Ectodermal cell (in vitro differentiated cells): Measurements from ENCODE around the gene MCTP1.

Source experiments
- H3K27ac ChIP-seq: 2 replicates; pipeline ENCODE4 v1.7.0; 2013; ENCODE audit warnings: mild to moderate bottlenecking, low read depth, low read length; ENCODE audit not compliant: insufficient read depth, poor library complexity, severe bottlenecking
- H3K27me3 ChIP-seq: 2 replicates; pipeline ENCODE4 v1.7.0; 2013; ENCODE audit warnings: mild to moderate bottlenecking, low read length; ENCODE audit not compliant: insufficient read depth, control insufficient read depth, poor library complexity, severe bottlenecking
- H3K36me3 ChIP-seq: one replicate; pipeline ENCODE4 v1.7.0; 2013; ENCODE audit warnings: low read length; ENCODE audit not compliant: control insufficient read depth, insufficient read depth
- H3K4me1 ChIP-seq: one replicate; pipeline ENCODE4 v1.7.0; 2013; ENCODE audit warnings: low read length; ENCODE audit not compliant: control insufficient read depth, insufficient read depth
- H3K4me3 ChIP-seq: 2 replicates; pipeline ENCODE4 v1.7.0; 2013; ENCODE audit warnings: low read depth, low read length, control low read depth; ENCODE audit not compliant: insufficient read depth
- H3K9me3 ChIP-seq: 2 replicates; pipeline ENCODE4 v1.7.0; 2013; ENCODE audit warnings: mild to moderate bottlenecking, low read length, moderate library complexity; ENCODE audit not compliant: control insufficient read depth
- WGBS, 2 experiments: methylation state at CpG; one replicate each; pipeline ENCODE4 v1.1.7; 2013; ENCODE audit warnings: missing lambda C conversion rate in 2 of 2; 5-methylcytosine and 5-hydroxymethylcytosine counted together

MCTP1 gene

GRCh38 chr5:94884311-94884710 lies 400.6 kb downstream of the MCTP1 start:
- H3K9me3 ChIP-seq = no peaks in the 10 kb centered on the region
- H3K4me3 ChIP-seq = no peak overlapping the region
- no peaks in the 10 kb centered on the region for H3K4me1 ChIP-seq
- 68 to 71% methylated on average over 9 of the region's 9 CpGs for WGBS, 2 experiments
- H3K27me3 ChIP-seq = no peaks in the 10 kb centered on the region
- H3K27ac ChIP-seq = no peak overlapping the region
- H3K36me3 ChIP-seq = no peaks in the 10 kb centered on the region

- H3K27me3 ChIP-seq = no peaks in the 10 kb centered on the region
- H3K4me1 ChIP-seq = peaks cover 9% of the 10 kb centered on the region
- no peaks in the 10 kb centered on the region for H3K36me3 ChIP-seq
- H3K9me3 ChIP-seq = no peaks in the 10 kb centered on the region
- WGBS, 2 experiments = 73 to 83% methylated on average over 3 to 4 of the region's 4 CpGs
- no peak overlapping the region for H3K27ac ChIP-seq
- no peak overlapping the region for H3K4me3 ChIP-seq
These were observed 412.4 kb downstream of the MCTP1 start for GRCh38 chr5:94872526-94872925.

- Histone ChIP-seq H3K27ac (no peak overlapping the region), H3K27me3 (no peaks in the 10 kb centered on the region), H3K9me3 (no peaks in the 10 kb centered on the region), H3K4me1 (peaks cover 15% of the 10 kb centered on the region), H3K4me3 (no peak overlapping the region), H3K36me3 (no peaks in the 10 kb centered on the region)
- whole genome bisulfite sequencing, 2 experiments = 75 to 82% methylated on average over 12 to 13 of the region's 13 CpGs
These were observed 414.2 kb downstream of the MCTP1 start for GRCh38 chr5:94870511-94871183.

- Histone ChIP-seq H3K27ac (no peak overlapping the region), H3K27me3 (no peaks in the 10 kb centered on the region), H3K4me3 (no peak overlapping the region), H3K4me1 (peaks cover 15% of the 10 kb centered on the region), H3K36me3 (no peaks in the 10 kb centered on the region), H3K9me3 (no peaks in the 10 kb centered on the region)
- 96 to 97% methylated on average over 2 to 3 of the region's 4 CpGs for WGBS, 2 experiments
These were observed 415.0 kb downstream of the MCTP1 start for GRCh38 chr5:94869921-94870320.

- no peak overlapping the region for H3K27ac ChIP-seq
- no peaks in the 10 kb centered on the region for H3K27me3 ChIP-seq
- H3K4me3 ChIP-seq = no peak overlapping the region
- peaks cover 15% of the 10 kb centered on the region for H3K4me1 ChIP-seq
- no peaks in the 10 kb centered on the region for H3K36me3 ChIP-seq
- 16 to 38% methylated on average over 2 to 3 of the region's 3 CpGs for WGBS, 2 experiments
- H3K9me3 ChIP-seq = no peaks in the 10 kb centered on the region
These were observed 420.9 kb downstream of the MCTP1 start for GRCh38 chr5:94863951-94864350.

- no peaks in the 10 kb centered on the region for H3K9me3 ChIP-seq
- H3K27me3 ChIP-seq = no peaks in the 10 kb centered on the region
- no peak overlapping the region for H3K4me3 ChIP-seq
- 87 to 100% methylated on average over 1 to 2 of the region's 2 CpGs for WGBS, 2 experiments
- H3K4me1 ChIP-seq = no peaks in the 10 kb centered on the region
- H3K27ac ChIP-seq = no peak overlapping the region
- H3K36me3 ChIP-seq = no peaks in the 10 kb centered on the region
These were observed 427.8 kb downstream of the MCTP1 start for GRCh38 chr5:94857111-94857510.

GRCh38 chr5:94856257-94856800 lies 428.6 kb downstream of the MCTP1 start:
- H3K4me1 ChIP-seq = no peaks in the 10 kb centered on the region
- no peak overlapping the region for H3K27ac ChIP-seq
- H3K36me3 ChIP-seq = no peaks in the 10 kb centered on the region
- H3K4me3 ChIP-seq = no peak overlapping the region
- H3K9me3 ChIP-seq = no peaks in the 10 kb centered on the region
- WGBS, 2 experiments = 87 to 95% methylated on average over 2 to 3 of the region's 3 CpGs
- no peaks in the 10 kb centered on the region for H3K27me3 ChIP-seq

- Histone ChIP-seq H3K4me1 (no peaks in the 10 kb centered on the region), H3K27ac (no peak overlapping the region), H3K4me3 (no peak overlapping the region), H3K9me3 (no peaks in the 10 kb centered on the region), H3K36me3 (no peaks in the 10 kb centered on the region), H3K27me3 (no peaks in the 10 kb centered on the region)
- WGBS, 2 experiments = 50 to 68% methylated on average over 2 to 5 of the region's 6 CpGs
These were observed 429.4 kb downstream of the MCTP1 start for GRCh38 chr5:94855543-94855942.

- Histone ChIP-seq H3K4me3 (no peak overlapping the region), H3K36me3 (no peaks in the 10 kb centered on the region), H3K27me3 (no peaks in the 10 kb centered on the region), H3K9me3 (no peaks in the 10 kb centered on the region), H3K4me1 (peaks cover 5% of the 10 kb centered on the region), H3K27ac (no peak overlapping the region)
- WGBS, 2 experiments = 80% methylated on average over 1 of the region's 2 CpGs; no CpG with 5 or more reads in 1 of the 2 experiments
These were observed 431.8 kb downstream of the MCTP1 start for GRCh38 chr5:94853120-94853519.

- 100% methylated on average over 1 of the region's 1 CpG; no CpG with 5 or more reads in 1 of the 2 experiments for WGBS, 2 experiments
- peaks cover 5% of the 10 kb centered on the region for H3K4me1 ChIP-seq
- no peak overlapping the region for H3K4me3 ChIP-seq
These were observed 433.9 kb downstream of the MCTP1 start for GRCh38 chr5:94850960-94851359.

More at GRCh38 chr5:94850960-94851359, 433.9 kb downstream of the MCTP1 start:
- Histone ChIP-seq H3K9me3 (no peaks in the 10 kb centered on the region), H3K27ac (no peak overlapping the region), H3K27me3 (no peaks in the 10 kb centered on the region), H3K36me3 (no peaks in the 10 kb centered on the region)
